GM10266 (cell line): ENCODE measurements around the gene MMP3.
A peak's percentile ranks its signal among the peaks of the same experiment; 100 is the strongest.

Experiments
- DNase-seq: peaks from one replicate; pipeline ENCODE4 v3.0.0; 2012; ENCODE audit errors: extremely low spot score
- TF ChIP-seq, protein P1 (sequence below): IDR thresholded peaks from 2 replicates; pipeline ENCODE4 v1.5.1; 2012; ENCODE audit warnings: mild to moderate bottlenecking, low read depth; ENCODE audit not compliant: control insufficient read depth, insufficient read depth; ENCODE audit errors: missing control alignments

Gene MMP3

GRCh38 chr11:102843489-102843888, at the start of gene MMP3:
MMP3 (minus strand) TSS chr11:102843609; CDS start chr11:102843546, 63 bp downstream.
- TF ChIP-seq, protein P1, sequence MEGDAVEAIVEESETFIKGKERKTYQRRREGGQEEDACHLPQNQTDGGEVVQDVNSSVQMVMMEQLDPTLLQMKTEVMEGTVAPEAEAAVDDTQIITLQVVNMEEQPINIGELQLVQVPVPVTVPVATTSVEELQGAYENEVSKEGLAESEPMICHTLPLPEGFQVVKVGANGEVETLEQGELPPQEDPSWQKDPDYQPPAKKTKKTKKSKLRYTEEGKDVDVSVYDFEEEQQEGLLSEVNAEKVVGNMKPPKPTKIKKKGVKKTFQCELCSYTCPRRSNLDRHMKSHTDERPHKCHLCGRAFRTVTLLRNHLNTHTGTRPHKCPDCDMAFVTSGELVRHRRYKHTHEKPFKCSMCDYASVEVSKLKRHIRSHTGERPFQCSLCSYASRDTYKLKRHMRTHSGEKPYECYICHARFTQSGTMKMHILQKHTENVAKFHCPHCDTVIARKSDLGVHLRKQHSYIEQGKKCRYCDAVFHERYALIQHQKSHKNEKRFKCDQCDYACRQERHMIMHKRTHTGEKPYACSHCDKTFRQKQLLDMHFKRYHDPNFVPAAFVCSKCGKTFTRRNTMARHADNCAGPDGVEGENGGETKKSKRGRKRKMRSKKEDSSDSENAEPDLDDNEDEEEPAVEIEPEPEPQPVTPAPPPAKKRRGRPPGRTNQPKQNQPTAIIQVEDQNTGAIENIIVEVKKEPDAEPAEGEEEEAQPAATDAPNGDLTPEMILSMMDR: no peak
- no peak for DNase-seq

DNA sequence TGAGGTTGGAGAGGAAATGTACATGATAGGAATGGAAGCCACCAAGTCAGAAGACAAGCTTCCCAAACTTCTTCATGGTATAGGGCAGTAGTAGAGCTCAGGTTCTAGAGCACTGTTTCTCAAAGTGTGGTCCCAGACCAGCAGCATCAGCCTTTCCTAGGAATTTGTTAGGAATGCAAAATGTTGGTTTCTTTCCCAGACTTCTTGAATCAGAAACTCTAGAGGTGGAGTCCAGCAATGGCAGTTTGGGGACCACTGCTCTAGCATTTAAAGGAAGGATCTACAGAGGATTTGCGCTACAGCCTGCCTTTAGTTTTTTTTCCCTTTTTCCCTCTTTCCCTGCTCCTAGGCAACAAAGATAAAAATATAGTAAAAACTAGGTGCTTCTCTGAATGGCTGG, 48.3 kb upstream of the MMP3 start:
- DNase-seq: no peak
- TF ChIP-seq, protein P1: no peak

DNA sequence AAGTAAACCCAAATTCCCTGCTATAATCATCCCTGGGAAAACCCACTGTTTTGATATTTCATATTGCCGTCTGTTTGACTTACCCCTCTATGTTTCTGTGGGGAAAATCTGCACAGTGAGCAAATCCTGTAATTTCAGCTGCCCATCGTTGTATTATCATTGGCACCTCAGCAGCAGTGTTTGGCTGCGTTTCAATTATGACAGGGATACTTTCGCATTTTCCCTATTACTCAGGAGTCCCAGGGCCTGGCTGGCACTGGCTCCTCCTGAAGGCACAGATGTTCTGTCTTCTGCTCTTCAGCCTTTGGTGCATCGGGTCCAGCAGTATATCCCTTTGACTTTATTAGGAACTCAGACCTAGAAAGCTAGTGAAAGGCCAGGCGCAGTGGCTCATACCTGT, 43.6 kb upstream of the MMP3 start:
- no peak for DNase-seq
- TF ChIP-seq, protein P1: no peak

GRCh38 chr11:102883141-102883540, 39.7 kb upstream of the MMP3 start:
- TF ChIP-seq, protein P1: no peak
- no peak for DNase-seq

DNA sequence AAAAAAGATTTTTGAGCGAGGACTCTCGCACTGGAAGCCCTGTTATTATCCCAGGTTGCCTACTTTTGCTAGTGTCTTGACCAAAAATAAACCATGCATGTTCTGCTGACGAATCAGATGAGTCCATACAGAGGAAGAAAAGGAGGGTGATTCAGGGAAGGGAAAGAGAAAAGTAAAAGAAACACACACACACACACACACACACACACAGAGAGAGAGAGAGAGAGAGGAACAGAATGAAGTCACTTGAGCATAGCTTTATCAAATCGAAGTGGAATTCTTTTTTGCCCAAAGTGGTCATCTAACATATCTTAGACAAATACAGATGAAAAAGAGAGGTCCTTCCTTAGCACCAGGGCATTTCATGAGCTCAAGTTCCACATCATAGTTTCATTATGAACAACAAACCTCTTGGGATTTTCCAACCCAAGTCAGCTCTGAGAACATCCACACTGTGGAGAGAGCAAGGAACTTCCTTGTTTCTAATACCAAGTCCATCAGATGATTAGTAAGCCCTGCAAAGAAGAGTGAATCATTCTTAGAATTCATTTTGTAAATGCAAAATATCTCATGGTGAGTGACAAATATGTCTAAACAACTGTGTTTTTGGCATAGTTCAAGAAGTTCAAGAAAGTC, 39.1 kb upstream of the MMP3 start:
- TF ChIP-seq, protein P1: no peak
- peak; percentile 13 for DNase-seq

DNA sequence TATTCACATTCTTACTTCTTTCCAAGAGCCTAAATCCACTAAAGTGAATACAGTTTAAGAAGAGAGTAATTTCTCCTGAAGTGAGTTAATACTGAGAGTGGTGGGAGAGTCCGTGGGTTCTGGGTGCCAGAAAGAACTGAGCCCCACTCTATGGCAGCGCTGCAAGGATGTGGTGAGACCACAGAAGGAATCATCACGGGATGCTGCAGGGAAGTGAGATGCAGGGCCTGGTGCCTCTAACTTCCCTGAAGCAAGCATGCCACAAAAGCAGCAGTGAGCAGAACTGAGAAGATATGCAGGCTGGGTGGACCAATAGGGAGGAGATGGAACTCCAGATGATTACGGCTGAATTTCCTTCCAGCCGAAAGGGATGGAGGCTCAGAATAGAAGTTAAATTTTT, 36.4 kb upstream of the MMP3 start:
- DNase-seq: no peak
- TF ChIP-seq, protein P1: no peak

GRCh38 chr11:102878595-102878994, 35.2 kb upstream of the MMP3 start:
- TF ChIP-seq, protein P1: no peak
- DNase-seq: no peak
